WI38 (cell line): Measurements from ENCODE around the gene POLR3K.

Experiments used
- H3K4me3 ChIP-seq: 2 replicates; pipeline ENCODE4 v1.5.1; 2011; ENCODE audit warnings: low read depth, mild to moderate bottlenecking, control low read depth, low read length
- TF ChIP-seq, protein P1 (sequence below): IDR thresholded peaks from 2 replicates; pipeline ENCODE4 v1.5.1; 2012; ENCODE audit warnings: low read depth, mild to moderate bottlenecking, control low read depth, low read length

POLR3K gene

DNA sequence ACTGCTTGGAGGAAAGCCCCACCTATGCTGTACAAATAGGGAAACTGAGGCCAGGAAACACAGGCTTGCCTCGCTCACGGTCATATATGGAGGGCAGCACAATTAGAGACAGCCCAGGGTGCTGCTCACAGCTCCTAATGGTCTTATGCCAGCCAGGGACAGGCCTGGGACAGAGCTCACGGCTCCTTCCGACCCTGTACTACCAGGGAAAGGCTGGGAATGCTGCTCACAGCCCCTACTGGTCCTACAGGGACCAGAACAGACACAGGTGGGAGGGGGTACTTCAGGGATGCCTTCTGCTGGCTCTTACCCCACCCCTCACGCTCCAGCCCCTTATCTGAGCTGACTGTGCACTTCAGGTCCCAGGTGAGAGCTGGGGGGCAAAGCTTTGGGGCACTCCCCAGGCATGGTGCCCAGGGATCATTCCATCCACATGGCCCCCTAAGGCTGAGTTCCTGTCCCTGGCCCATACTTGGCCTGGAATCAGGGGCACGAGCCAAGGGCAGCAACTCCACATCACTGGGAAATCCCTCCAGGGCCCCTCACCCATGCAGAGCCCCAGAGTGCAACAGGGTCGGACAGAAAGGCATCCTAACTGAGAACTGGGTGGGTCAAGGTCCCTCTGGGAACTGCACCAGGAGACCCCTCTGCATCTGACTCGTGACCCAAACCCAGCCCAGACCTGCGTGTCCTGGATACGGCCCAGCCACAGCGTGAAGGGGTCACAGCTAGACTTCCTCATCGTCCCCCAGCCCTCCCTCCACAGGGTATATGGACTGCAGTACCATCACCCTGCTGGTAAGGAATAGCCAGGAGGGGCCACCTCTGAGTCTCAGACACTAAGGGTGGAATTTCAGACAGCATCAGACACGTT is 13.1 kb upstream of the POLR3K start:
- TF ChIP-seq, protein P1, sequence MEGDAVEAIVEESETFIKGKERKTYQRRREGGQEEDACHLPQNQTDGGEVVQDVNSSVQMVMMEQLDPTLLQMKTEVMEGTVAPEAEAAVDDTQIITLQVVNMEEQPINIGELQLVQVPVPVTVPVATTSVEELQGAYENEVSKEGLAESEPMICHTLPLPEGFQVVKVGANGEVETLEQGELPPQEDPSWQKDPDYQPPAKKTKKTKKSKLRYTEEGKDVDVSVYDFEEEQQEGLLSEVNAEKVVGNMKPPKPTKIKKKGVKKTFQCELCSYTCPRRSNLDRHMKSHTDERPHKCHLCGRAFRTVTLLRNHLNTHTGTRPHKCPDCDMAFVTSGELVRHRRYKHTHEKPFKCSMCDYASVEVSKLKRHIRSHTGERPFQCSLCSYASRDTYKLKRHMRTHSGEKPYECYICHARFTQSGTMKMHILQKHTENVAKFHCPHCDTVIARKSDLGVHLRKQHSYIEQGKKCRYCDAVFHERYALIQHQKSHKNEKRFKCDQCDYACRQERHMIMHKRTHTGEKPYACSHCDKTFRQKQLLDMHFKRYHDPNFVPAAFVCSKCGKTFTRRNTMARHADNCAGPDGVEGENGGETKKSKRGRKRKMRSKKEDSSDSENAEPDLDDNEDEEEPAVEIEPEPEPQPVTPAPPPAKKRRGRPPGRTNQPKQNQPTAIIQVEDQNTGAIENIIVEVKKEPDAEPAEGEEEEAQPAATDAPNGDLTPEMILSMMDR = no peak
- no peak overlapping the region for H3K4me3 ChIP-seq

DNA sequence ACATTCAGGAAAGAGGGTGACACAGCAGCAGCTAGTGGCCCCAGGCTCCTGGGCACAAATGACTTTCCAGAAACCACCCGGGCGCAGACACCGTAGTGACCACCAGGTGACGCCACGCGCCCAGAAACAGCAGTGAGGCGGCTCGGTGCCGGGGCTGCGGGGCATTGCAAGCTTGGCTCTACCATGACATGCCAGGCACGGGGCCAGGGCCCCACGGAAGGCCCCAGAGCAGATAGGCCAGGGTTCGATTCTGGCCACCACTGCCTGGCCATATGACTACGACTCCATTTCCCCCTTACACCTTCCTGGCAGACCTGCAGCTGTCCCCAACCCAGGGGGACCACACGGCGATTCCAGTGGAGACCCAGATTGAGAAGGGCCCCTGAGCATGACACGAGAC is 12.3 kb upstream of the POLR3K start:
- TF ChIP-seq, protein P1 = peak; percentile 95
- H3K4me3 ChIP-seq = no peak overlapping the region

DNA sequence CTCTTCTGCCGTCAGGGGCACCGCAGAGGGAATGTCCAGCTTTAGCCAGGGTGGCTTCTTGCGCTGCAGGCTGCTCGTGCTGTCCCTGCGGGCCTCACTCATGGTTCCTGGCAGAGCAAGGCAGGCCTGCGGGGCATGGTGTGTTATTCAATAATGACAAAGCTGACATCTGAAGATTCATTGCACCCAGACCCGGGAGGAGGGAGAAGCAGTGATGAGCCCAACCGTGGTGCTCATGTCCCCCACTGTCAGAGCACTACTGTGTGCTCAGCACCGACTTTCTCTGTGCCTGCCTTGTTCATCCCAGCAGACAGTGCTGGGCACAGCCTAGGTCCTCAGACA is 11.5 kb upstream of the POLR3K start:
- no peak overlapping the region for H3K4me3 ChIP-seq
- TF ChIP-seq, protein P1 = no peak

DNA sequence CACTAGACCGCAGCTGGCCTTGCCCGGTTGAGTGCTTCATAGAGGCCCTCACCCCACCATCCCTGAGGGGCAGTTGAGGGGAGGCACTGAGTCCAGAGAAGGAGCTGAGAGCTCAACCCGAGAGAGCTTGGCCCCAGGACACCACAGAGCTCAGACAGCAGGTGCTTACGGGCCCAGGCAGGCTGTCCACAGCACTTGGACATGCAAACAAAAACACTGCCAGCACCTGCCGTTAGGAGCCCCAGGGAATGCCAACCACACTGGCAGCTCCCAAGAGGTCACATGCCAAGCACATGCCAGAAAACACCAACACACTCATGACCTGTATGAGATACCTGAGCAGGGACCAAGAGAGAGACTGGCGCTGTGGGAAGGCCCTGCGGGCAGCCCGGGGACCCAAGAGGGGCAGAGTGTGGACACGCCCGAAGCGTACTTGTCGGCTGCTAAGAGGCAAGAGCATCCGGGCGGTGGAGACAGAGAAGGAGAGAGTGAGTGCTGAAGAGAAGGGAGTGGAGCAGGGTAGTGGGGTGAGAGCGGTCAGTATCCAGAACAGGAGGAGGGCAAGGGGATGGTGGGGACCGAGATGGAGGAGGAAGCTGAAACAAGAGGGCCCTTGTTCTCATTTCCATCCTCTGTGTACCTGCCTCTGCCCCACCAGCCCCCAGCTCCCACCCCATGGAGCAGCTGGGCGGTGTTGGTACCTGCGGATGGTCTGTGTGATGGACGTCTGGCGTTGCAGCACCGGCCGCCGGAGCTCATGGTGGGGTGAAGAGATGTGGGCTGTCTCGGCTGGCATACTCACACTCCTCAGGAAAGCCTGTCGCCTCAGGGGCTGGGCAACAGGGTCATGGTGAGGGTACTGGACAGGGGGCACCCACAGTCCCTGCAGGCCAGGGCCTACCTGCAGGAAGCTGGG is 10.8 kb upstream of the POLR3K start:
- TF ChIP-seq, protein P1 = no peak
- H3K4me3 ChIP-seq = no peak overlapping the region

DNA sequence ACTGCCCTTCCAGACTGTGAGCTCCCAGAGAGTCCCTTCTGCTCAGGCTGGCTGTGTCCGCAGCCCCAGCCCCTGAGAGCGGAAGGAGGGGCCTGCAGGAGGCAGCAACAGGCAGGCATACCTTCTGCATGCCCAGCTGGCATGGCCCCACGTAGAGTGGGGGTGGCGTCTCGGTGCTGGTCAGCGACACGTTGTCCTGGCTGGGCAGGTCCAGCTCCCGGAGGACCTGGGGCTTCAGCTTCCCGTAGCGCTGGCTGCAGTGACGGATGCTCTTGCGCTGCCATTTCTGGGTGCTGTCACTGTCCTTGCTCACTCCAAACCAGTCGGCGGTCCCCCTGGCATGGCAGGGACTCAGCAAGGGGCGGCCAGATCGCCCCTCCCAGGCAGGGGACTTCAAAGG is 10.1 kb upstream of the POLR3K start:
- no peak overlapping the region for H3K4me3 ChIP-seq
- TF ChIP-seq, protein P1 = no peak

DNA sequence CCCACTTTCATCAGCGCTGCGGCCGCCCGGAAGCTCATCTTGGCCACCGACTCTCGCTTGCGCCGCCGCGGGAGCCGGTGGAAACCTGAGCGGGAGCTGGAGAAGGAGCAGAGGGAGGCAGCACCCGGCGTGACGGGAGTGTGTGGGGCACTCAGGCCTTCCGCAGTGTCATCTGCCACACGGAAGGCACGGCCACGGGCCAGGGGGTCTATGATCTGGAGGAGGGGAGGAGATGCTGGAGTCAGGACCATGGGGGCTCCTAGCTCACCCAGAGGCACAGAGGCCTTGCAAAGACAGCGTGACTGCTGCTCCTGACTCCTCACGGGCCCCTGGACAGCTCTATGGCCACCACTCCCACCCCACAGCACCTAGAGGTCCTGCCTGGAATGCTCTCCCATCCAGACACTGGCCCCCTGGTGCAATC is 9.6 kb upstream of the POLR3K start:
- TF ChIP-seq, protein P1 = no peak
- no peak overlapping the region for H3K4me3 ChIP-seq
